Measurements from ENCODE around the gene NMS.

DNA sequence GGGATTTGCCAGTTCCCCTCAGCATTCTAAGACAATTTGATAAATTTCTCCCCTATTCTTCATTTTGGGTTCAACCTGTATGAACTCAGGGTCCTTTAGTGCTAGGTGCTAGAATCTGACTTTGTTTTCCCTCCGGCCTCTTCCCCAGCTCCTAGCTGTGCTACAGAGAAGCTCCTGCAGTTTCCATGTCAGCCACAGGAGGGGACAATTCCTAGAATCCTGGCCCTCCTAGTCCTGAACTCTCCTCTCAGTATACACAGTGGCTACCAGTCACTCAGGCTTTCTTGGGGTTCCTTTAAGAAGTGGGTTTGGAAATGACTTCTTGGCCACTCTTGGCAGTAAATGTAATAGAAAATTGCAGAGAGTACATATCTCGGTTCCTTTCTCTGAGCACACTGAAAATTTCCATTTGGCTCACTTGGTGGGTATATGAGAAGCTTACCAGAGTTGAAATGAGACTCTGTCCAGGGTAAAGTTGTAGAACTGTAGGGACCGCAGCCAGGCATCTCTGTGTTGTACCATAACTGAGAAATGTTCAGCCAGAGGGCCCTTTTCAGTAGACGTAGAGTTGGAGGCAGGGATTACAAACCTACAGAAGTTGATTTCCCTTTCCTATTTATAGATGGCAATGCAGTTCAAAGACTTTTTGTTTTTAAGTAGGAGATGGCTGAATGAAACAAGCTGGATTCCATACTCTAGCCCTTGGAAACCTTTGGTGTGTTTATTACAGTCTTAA is 47.8 kb upstream of the NMS start:
- TF ChIP-seq, protein P1, sequence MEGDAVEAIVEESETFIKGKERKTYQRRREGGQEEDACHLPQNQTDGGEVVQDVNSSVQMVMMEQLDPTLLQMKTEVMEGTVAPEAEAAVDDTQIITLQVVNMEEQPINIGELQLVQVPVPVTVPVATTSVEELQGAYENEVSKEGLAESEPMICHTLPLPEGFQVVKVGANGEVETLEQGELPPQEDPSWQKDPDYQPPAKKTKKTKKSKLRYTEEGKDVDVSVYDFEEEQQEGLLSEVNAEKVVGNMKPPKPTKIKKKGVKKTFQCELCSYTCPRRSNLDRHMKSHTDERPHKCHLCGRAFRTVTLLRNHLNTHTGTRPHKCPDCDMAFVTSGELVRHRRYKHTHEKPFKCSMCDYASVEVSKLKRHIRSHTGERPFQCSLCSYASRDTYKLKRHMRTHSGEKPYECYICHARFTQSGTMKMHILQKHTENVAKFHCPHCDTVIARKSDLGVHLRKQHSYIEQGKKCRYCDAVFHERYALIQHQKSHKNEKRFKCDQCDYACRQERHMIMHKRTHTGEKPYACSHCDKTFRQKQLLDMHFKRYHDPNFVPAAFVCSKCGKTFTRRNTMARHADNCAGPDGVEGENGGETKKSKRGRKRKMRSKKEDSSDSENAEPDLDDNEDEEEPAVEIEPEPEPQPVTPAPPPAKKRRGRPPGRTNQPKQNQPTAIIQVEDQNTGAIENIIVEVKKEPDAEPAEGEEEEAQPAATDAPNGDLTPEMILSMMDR (IDR thresholded peaks at IDR 0.05) = peak in 1 of 4 experiments; percentile 43
- TF ChIP-seq POLR2A (IDR thresholded peaks at IDR 0.05) = no peak
- no peak for TF ChIP-seq POLR2AphosphoS5 (IDR thresholded peaks at IDR 0.05)
